Fibroblast of peridontal ligament (primary cell): Measurements from ENCODE around the gene RHOC.

Source experiments
- DNase-seq: peaks from one replicate; pipeline ENCODE4 v3.0.0-alpha.2; 2010; ENCODE audit errors: extremely low read depth

Gene RHOC

DNA sequence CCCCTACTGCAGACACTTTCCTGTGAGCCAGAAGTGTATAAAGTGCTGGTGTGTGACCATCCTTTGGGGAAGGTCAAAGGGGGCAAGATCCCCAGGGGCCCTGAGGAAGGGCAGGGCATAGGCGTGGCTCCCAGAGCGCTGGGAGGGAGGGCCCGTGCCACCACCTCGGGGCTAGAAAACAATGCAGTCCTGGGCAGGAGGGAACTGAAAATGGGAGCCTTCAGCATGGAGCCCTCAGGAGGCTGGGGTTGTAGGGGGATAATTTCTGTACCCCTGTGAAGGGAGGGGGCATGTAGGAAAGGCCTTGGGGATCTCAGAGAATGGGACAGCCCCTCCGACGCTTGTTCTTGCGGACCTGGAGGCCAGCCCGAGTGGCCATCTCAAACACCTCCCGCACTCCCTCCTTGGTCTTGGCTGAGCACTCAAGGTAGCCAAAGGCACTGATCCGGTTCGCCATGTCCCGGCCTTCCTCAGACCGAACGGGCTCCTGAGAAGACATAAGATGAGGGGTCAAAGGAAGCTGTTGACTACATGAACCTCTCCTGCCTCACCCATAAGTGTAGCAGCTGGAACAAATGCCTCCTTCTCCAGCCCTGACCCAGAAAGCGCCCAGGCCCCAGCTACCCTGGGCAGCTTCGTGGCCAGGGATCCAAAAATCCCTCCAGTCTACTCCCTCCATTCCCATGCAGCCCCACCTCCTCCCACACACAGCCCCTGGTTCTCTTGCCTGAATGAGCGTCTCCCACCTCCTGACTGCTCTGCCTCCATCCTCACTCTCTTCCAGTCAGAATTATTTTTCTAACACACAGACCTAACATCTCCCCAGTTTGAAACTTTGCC lies 5.5 kb downstream of the RHOC start:
- no peak for DNase-seq

DNA sequence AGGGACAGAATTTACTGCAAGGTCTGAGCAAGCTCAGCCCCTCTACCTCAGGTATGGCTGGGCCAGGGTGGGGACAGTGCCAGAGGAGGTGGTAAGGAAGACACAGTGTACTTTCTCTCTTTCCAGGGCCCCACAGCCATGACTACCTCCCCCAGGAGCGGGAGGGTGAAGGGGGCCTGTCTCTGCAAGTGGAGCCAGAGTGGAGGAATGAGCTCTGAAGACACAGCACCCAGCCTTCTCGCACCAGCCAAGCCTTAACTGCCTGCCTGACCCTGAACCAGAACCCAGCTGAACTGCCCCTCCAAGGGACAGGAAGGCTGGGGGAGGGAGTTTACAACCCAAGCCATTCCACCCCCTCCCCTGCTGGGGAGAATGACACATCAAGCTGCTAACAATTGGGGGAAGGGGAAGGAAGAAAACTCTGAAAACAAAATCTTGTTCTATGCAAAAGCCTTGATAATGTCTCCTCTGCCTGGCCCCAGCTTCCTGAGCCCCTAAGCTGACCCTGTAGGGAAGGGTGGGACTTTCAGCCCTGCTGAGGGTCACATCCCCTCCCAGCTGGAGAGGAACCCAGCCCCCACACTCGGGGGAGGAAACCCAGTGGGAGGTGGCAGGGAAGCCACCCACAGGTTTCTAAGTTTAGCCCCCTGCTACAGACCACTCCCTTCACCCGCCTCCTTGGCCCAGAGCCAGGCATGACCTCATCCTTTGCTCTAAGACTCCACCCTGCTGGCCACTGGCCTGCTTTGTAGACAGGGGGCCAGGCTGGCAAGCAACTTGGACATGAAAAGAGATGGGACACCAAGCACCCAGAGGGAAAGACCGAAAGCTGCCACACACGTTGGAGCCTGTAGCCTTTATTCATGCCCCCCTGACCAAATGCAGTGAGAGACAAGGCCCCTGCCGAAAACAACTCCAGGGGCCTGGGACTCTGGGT lies 6.4 kb downstream of the RHOC start:
- peak; percentile 94 for DNase-seq

DNA sequence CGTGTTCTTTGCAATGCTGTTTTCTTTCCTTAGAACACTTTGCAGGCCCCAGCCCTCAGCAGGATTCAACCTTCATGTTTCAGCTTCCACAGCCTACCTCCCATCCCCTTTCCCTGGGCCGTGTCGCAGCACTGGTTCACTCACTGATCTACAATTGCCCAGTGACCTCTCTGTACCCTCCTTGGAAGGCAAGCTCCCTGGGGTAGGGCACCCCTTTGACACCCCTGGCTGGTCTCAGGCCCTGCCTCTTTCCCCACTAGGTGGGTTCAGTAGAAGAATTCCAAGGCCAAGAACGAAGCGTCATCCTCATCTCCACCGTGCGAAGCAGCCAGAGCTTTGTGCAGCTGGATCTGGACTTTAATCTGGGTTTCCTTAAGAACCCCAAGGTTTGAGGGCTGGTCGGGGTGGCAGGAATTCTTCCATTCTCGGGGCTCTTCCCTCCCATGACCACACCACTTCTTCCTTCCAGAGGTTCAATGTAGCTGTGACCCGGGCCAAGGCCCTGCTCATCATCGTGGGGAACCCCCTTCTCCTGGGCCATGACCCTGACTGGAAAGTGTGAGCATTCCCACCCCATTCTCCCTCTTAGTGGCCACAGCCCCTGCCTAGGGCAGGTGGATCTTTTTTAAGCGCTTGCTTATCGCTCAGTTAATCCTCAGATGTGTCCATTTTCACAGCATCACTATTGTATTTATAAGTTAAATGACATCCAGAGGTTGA lies 7.3 kb downstream of the RHOC start:
- no peak for DNase-seq

DNA sequence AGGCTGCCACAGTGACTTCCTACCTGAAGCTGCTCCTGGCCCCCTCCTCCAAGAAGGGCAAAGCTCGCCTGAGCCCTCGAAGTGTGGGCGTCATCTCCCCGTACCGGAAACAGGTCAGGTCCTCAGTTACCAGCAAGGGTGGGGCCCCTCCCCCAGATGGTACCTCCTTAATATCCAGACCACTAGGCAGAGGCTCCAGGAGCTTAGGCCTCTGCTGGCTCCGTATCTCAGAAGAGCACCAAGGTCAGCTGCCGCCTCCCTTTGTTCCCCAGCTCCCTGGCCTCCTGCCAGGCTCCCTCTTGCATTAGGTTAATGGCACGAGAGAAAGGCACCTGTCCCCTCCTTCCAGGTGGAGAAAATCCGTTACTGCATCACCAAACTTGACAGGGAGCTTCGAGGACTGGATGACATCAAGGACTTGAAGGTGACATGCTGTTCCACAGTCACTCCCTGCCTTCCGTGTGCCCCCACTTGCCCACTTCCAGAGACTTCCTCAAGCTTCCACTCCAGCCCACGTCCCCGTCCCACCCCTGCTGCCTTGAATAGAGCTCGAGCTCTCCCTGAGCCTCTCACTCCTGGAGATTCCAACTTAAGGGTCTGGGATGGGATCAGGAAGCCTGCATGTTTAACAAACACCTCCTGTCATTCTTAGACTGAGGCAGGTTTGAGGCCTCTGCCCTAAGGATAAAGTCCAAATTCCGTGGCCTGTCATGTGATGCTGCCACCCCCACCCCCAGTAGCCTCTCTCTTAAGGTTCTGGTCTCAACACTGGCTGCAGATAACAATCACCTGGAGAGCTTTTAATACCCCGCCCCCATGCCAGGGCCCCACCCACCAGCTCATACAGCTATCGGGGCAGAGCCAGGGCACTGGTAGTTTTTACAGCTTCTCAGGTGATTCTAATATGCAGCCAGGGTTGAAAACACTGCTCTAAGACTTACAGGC lies 8.3 kb downstream of the RHOC start:
- no peak for DNase-seq

DNA sequence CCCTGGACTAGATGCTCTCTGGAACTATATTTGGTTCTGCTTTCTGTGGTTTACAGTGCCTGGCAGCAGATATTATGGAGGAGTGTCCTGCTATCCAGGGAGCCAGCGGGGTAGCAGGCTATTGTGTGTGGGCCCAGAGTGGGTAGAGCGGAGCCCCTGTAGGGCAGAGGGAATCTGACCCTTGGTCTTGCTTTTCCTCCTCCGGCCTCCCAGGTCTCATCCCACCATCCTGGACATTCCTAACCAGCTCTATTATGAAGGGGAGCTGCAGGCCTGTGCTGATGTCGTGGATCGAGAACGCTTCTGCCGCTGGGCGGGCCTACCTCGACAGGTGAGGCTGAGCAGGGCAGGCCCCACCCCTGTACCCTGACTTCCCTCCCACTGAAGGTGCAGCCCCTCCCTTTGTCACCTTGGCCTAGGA lies 9.1 kb downstream of the RHOC start:
- DNase-seq, result no peak

DNA sequence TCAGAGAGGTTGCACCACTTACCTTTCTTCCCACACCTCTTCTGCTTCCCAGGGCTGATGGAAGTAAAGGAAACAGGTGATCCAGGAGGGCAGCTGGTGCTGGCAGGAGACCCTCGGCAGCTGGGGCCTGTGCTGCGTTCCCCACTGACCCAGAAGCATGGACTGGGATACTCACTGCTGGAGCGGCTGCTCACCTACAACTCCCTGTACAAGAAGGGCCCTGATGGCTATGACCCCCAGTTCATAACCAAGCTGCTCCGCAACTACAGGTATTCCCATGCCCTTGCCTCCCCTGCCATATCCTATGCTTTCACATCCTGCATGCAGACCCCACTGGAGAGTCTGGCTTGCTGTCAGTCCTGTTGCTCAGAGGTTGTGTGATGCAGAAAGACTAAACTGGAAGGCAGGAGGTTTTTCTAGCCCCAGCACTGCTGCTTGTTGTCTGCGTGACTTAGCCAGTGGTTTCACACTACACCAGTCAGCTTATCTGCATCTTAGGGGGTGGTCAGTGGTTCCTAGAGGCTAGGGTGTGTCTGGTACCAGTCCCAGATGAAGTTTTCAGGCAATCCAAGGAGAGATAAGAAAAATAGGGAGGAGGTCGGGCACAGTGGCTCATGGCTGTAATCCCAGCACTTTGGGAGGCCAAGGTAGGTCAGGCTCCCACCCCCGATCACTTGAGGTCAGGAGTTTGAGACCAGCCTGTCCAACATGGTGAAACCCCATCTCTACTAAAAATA lies 10.2 kb downstream of the RHOC start:
- no peak for DNase-seq

DNA sequence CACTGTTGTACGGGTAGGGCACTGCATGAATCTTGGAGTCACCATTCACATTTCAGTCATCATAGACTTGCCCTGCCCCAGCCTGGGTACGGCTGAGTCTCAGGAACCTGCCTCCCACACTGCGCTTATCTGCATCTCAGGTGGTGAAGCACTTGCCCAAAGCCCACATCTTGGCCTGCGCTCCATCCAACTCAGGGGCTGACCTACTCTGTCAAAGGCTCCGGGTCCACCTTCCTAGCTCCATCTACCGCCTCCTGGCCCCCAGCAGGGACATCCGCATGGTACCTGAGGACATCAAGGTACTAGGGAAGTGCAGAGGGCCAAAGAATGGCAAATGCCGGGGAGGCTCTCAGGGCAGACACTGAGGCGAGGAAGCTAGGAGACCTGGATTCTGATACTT lies 11.7 kb downstream of the RHOC start:
- DNase-seq, result no peak

DNA sequence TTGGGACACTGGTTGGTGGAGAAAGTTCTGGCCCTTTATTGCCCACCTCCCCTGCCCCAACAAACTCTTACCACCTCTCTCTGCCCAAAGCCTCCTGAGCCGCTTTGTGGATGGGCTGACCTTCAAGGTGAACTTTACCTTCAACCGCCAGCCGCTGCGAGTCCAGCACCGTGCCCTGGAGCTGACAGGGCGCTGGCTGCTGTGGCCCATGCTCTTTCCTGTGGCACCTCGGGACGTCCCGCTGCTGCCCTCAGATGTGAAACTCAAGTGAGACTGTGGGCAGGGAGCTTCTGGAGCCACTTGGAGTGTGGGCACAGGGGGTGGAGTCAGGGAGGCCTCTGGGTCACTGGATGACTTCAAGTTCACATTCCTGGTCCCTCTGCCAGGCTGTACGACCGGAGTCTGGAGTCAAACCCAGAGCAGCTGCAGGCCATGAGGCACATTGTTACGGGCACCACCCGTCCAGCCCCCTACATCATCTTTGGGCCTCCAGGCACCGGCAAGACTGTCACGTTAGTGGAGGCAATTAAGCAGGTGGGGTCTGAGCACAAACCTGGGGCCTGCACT lies 12.5 kb downstream of the RHOC start:
- no peak for DNase-seq

DNA sequence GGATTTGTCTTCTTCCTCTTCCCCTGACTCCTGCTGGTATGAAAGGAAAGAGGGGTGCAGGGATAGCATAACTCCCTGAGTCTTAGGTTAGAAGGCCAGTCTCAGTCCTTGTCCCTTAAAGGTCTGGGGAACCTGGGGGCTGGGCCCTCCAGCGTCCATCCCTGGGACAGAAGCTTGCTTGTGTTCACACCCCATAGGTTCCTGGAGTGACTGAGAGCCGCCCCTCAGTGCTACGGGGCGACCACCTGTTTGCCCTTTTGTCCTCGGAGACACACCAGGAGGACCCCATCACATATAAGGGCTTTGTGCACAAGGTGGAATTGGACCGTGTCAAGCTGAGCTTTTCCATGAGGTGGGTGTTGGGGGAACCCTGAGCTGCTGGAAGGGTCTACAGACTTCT lies 13.1 kb downstream of the RHOC start:
- no peak for DNase-seq

DNA sequence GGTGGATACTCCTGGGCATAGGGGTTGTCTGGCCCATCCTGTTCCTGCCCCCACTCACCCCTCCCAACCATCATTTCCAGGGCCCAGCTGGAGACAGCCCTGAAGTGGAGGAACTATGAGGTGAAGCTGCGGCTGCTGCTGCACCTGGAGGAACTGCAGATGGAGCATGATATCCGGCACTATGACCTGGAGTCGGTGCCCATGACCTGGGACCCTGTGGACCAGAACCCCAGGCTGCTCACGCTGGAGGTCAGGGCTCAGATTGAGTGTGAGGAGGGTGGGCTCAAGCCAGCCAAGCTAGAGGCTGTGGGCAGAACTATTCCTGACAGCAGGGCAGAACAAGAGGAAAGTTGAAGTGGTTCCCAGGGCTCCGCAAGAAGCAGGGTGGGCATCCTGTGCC lies 14.2 kb downstream of the RHOC start:
- DNase-seq, result no peak

DNA sequence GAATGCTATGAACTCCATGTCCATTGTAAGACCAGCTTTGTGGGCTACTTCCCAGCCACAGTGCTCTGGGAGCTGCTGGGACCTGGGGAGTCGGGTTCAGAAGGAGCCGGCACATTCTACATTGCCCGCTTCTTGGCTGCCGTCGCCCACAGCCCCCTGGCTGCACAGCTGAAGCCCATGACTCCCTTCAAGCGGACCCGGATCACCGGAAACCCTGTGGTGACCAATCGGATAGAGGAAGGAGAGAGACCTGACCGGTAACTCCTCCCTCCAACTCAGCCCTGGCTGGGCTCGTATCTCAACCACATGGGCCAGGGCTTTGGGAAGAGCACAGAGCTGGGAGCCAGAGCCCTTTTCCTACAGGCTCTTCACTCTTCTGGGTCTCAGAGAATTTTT lies 17.1 kb downstream of the RHOC start:
- DNase-seq, result no peak

DNA sequence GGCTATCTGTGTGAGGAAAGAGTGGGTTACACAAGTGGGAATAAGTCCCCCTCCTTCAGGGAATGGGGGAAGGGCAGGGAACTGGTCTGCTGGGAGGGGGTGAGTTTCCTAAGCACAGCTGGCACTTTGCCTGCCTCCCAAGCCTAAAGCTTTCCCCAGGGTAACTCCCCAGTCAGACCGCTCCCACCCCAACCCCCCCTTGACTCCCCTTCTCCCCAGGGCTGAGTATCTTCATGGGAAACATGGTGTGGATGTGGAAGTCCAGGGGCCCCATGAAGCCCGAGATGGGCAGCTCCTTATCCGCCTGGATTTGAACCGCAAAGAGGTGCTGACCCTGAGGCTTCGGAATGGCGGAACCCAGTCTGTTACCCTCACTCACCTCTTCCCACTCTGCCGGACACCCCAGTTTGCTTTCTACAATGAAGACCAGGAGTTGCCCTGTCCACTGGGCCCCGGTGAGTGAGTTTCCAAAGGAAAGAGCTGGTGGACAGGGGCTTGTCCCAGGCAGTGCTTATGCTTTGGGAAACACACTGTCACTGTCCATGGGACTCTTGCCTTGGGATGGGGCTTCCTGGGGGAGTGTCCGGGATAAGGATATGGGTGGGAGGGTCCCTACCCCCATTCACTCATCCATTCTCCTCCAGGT lies 17.6 kb downstream of the RHOC start:
- no peak for DNase-seq

DNA sequence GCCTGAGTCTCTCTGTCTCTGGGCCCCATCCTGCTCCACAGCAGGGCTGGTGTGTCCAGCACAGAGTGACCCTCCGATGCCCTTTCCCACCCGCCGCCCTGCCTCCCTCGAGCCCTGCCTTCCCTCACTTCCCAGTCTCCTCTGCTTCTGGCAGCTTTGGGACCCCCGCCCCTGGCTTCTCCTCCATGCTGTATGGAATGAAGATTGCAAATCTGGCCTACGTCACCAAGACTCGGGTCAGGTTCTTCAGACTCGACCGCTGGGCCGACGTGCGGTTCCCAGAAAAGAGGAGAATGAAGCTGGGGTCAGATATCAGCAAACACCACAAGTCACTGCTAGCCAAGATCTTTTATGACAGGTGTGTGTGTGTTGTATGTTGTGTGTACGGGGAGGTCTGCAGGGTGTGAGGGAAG lies 18.1 kb downstream of the RHOC start:
- DNase-seq, result no peak

DNA sequence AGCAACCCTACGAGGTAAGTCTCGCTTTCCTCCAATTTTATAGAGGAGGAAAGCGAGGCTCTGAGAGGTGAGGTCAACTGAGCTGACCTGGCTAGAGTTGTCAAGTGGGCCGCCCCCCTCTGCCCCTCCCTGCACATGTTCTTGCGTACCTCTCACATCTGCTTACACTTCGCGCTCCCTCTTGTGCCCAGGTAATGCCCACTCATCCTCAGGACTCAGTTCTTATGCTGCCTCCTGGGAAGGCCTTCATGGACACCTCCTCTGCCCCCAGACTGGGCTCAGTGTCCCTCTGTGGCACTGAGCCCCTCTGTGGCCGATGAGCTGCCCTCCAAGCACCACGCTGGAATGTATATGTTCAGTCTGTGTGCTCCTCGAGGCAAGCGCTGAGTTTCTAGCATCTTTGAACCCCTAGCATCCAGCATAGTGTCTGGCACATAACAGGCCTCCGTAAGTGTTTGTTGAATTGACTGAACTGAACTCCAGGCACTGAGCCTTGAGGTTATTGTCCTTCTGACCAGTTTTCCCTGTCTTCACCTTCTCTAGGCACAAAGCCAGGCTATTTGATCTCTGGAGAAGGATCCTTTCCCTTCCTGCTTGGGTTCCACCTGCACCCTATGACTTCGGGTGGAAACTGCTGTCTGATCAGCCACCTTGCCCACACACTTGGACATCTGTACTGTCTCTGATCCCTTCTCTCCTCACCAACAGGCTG lies 19.0 kb downstream of the RHOC start:
- DNase-seq, result no peak

DNA sequence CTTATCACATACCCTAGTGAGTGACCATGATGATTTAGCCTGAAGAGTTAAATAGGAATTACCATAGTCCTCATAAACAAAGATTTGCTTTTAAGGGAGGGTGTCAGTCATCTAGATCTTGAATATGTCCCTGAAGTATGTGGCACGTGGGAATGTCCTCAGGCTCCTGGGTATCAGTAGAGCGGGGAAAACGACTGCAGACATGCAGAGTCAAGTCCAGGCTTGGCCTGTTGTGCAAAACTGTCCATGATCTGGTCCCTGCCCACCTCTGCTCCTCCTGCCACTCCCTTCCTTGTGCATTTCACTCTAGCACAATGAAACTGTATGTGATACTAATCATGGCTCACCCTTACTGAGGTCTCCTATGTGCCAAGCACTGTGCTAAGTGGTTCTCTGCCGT lies 19.6 kb downstream of the RHOC start:
- no peak for DNase-seq

DNA sequence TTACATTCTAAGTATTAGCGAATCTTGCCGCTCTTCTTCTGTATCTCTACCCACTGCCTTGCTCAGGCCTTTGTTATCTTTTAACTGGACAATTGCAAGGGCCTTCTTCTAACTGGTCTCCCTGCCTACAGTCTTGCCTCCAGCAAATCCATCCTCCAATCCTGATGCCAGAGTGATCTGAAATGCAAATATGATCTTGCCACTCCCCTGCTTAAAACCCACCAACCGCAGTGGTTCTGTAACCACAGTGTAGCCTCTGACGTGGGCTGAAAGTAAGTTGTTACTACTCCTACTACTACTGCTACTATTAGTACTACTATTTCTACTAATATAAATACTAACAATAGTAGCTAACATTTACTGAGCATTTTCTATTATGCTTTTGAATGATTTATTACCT lies 20.1 kb downstream of the RHOC start:
- no peak for DNase-seq

DNA sequence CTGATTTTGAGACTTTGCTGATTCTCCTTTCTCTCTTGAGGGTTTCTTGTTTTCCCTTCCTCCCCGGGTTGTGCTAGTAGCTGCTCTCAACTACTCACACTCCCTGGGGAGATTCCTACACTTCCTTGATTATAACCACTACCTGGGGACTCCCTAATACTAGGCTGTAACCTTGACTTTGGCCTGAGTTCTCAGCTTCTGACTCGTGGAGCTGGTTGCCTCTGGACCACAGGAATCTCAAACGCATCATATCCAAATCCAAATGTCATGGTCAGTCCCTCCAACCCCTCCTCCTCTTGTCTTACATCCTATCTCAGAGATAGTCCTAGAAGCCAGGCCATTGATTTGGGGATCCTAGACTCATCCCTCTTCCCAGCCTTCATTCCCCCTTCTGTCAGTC lies 20.5 kb downstream of the RHOC start:
- DNase-seq, result peak; percentile 26

DNA sequence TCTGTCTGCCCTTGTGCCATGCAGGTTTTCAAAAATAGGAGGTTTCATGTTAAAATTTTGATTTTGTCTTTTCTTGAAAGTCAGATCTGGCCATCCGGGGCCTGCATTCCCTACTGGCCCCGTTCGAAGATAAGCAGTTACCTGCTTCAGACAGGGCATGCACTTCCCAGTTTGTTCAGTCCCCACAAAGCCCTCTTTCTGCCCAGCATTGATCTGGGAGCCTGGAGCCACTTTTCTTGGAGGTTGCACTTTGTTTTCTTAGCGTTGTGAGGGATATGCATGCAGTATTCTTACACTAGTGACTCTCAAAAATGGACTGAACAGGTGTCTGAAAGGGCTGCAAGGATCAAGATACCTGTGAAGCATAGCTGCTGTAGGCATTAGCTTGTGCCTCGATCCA lies 21.0 kb downstream of the RHOC start:
- DNase-seq, result no peak

DNA sequence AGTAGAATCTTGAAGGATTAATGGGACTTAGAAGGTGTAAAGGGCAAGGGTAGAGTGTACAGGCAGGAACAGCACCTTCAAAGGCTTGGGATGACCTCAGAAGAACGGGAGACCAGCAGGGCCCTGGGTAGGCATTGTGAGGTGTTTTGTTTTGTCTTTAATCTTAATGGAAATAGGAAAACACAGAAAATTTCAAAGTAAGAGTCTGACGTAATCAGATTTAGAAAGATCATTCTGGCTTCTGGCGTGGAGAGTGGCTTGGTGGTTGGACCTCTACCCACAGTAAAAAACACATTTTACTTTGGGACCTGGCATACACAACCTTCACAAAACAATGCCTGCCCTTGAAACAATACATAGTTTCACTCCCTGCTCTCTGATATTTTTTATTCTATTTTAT lies 28.3 kb downstream of the RHOC start:
- DNase-seq, result no peak
